Testis (tissue), 5 donors: Measurements from ENCODE around the gene GSTA3. TPM values are rescaled to one million over a fixed set of nuclear protein-coding genes. Genes with fewer than 3 reads are reported as not detected.

Experiments used
- DNase-seq: peaks from one replicate; pipeline ENCODE4 v3.0.0-alpha.2; 2019
- H3K27ac ChIP-seq, 2 donors: fragments of 200-600 bp; sonication (generic); one replicate each; pipeline ENCODE4 v1.5.1; 2019
- H3K27me3 ChIP-seq: fragments of 200-600 bp; sonication (generic); one replicate; pipeline ENCODE4 v1.5.1; 2019
- H3K36me3 ChIP-seq: fragments of 200-600 bp; sonication (generic); one replicate; pipeline ENCODE4 v1.5.1; 2017; ENCODE audit warnings: low read depth; ENCODE audit errors: missing control alignments
- H3K4me1 ChIP-seq: fragments of 200-600 bp; sonication (generic); one replicate; pipeline ENCODE4 v1.5.1; 2019
- H3K4me3 ChIP-seq, 2 donors: fragments of 200-600 bp; sonication (generic); one replicate each; pipeline ENCODE4 v1.5.1; 2017 to 2019
- H3K9me3 ChIP-seq: fragments of 200-600 bp; sonication (generic); one replicate; pipeline ENCODE4 v1.5.1; 2017
- CTCF ChIP-seq, 3 experiments: fragments of 450-650 bp in 2 of 3; fragments of 200-600 bp in 1 of 3; sonication (generic) in 1 of 3; IDR thresholded peaks; one replicate each; pipeline ENCODE4 v1.5.1; 2016 to 2019; ENCODE audit warnings: antibody characterized with exemption in 3 of 3, mild to moderate bottlenecking in 2 of 3, moderate library complexity in 1 of 3
- POLR2A ChIP-seq: fragments of 450-650 bp; IDR thresholded peaks from one replicate; pipeline ENCODE4 v1.6.1; 2017; ENCODE audit warnings: antibody characterized with exemption, mild to moderate bottlenecking, moderate library complexity
- WGBS, 2 donors: methylation state at CpG; one replicate each; pipeline ENCODE4 v1.1.5; 2018; 5-methylcytosine and 5-hydroxymethylcytosine counted together
- intact Hi-C: fragments of 100-400 bp; cut with DNase I; formaldehyde crosslinking; loops from one replicate; pipeline ENCODE4 v1.15.1; 2023; ENCODE audit warnings: low total_unique reads
- long read RNA-seq, 2 donors: transcript quantifications; one replicate each; lab custom pipeline, GENCODE V29; 2026
- polyA plus RNA-seq: library from polyadenylated mRNA; stranded (reverse); fragments of 350-450 nt; fragmentation: Illumina TruSeq; extraction: RNeasy Lipid Tissue Mini Kit (QIAGEN cat#74804); gene quantifications from one replicate; pipeline ENCODE4 v1.2.3, GENCODE V29; 2014; ENCODE audit warnings: low read depth, low replicate concordance; ENCODE audit not compliant: insufficient read depth
- total RNA-seq, 2 donors: library from RNA; depleted of rRNA; stranded (reverse); fragments of >200 nt; gene quantifications; one replicate each; pipeline ENCODE4 v1.2.3, GENCODE V29; 2016

The GSTA3 gene
- total RNA-seq (10 to 100 TPM; 26.7 to 28.7 TPM), polyA plus RNA-seq (8.9 TPM)
- long read RNA-seq, donor 1, transcript GSTA3-201 (7 exons, 902 nt): major isoform, 7 of 33 reads
- long read RNA-seq, donor 1, partial matches to known transcripts: 7 of 33 reads
- long read RNA-seq, donor 1, other reads (novel, unspliced or antisense): 15 of 33 reads
- long read RNA-seq, donor 2, transcript GSTA3-201 (7 exons, 902 nt): major isoform, 7 of 32 reads
- long read RNA-seq, donor 2, partial matches to known transcripts: 5 of 32 reads
- long read RNA-seq, donor 2, other reads (novel, unspliced or antisense): 19 of 32 reads

- H3K36me3 ChIP-seq: no peaks in the 10 kb centered on the region
- H3K9me3 ChIP-seq: no peaks in the 10 kb centered on the region
- H3K4me3 ChIP-seq: peak within 1 kb of the TSS in 1 of 2 donors; percentile 6
- intact Hi-C loops: no loop called here
- H3K4me1 ChIP-seq: peaks cover 14% of the 10 kb centered on the region
- H3K27me3 ChIP-seq: no peaks in the 10 kb centered on the region
- TF ChIP-seq POLR2A: no peak
- TF ChIP-seq CTCF (IDR thresholded peaks at IDR 0.05): no peak
- H3K27ac ChIP-seq: peak within 1 kb of the TSS; percentile 27 to 57
- 26 to 31% methylated on average over 2 of the region's 2 CpGs for WGBS, 2 donors
- peak; percentile 70 for DNase-seq
Measured at GRCh38 chr6:52909531-52909930, at the start of gene GSTA3. Gene GSTA3 (minus strand): TSS chr6:52909698. CDS start chr6:52905834, 3,864 bp downstream.

GRCh38 chr6:52958546-52959255 lies 49.2 kb upstream of the GSTA3 start:
- WGBS, 2 donors: 69 to 76% methylated on average over 8 of the region's 8 CpGs
- no peak overlapping the region for H3K4me3 ChIP-seq
- H3K9me3 ChIP-seq: no peaks in the 10 kb centered on the region
- DNase-seq: no peak
- no peaks in the 10 kb centered on the region for H3K36me3 ChIP-seq
- no peaks in the 10 kb centered on the region for H3K27me3 ChIP-seq
- H3K27ac ChIP-seq: no peak overlapping the region
- intact Hi-C loops: no loop called here
- no peaks in the 10 kb centered on the region for H3K4me1 ChIP-seq
- TF ChIP-seq POLR2A (no peak), CTCF (IDR thresholded peaks at IDR 0.05) (no peak)

- no peaks in the 10 kb centered on the region for H3K9me3 ChIP-seq
- no peak overlapping the region for H3K4me3 ChIP-seq
- no peak overlapping the region for H3K27ac ChIP-seq
- H3K27me3 ChIP-seq: no peaks in the 10 kb centered on the region
- 73 to 83% methylated on average over 7 of the region's 7 CpGs for WGBS, 2 donors
- DNase-seq: no peak
- intact Hi-C loops: no loop called here
- H3K36me3 ChIP-seq: no peaks in the 10 kb centered on the region
- TF ChIP-seq POLR2A: no peak
- TF ChIP-seq CTCF (IDR thresholded peaks at IDR 0.05): no peak
- H3K4me1 ChIP-seq: no peaks in the 10 kb centered on the region
Measured at GRCh38 chr6:52955871-52956270, 46.4 kb upstream of the GSTA3 start.

GRCh38 chr6:52953911-52954839 lies 44.7 kb upstream of the GSTA3 start:
- TF ChIP-seq CTCF (IDR thresholded peaks at IDR 0.05): no peak
- no peak for TF ChIP-seq POLR2A
- Histone ChIP-seq H3K36me3 (no peaks in the 10 kb centered on the region), H3K27ac (no peak overlapping the region), H3K9me3 (no peaks in the 10 kb centered on the region), H3K4me3 (no peak overlapping the region), H3K4me1 (no peaks in the 10 kb centered on the region), H3K27me3 (no peaks in the 10 kb centered on the region)
- no peak for DNase-seq
- intact Hi-C loops: no loop called here
- 67 to 83% methylated on average over 6 of the region's 6 CpGs for WGBS, 2 donors
